BLaER1 (cell line): ENCODE results near the gene SERINC4.

Experiments
- H3K27ac ChIP-seq: shearing (Covaris generic); formaldehyde crosslinking; 2 replicates; pipeline ENCODE4 v1.8.1; 2022
- H3K27me3 ChIP-seq: shearing (Covaris generic); formaldehyde crosslinking; 2 replicates; pipeline ENCODE4 v1.8.1; 2022
- H3K36me3 ChIP-seq: shearing (Covaris generic); formaldehyde crosslinking; 2 replicates; pipeline ENCODE4 v1.8.1; 2022
- H3K4me1 ChIP-seq: shearing (Covaris generic); formaldehyde crosslinking; 2 replicates; pipeline ENCODE4 v1.8.1; 2022
- H3K4me2 ChIP-seq: shearing (Covaris generic); formaldehyde crosslinking; 2 replicates; pipeline ENCODE4 v1.8.1; 2022
- H3K4me3 ChIP-seq: shearing (Covaris generic); formaldehyde crosslinking; 2 replicates; pipeline ENCODE4 v1.8.1; 2022
- H3K9ac ChIP-seq: shearing (Covaris generic); formaldehyde crosslinking; 2 replicates; pipeline ENCODE4 v1.8.1; 2022
- H3K9me3 ChIP-seq: shearing (Covaris generic); formaldehyde crosslinking; 2 replicates; pipeline ENCODE4 v1.8.1; 2022
- H4K20me1 ChIP-seq: shearing (Covaris generic); formaldehyde crosslinking; 2 replicates; pipeline ENCODE4 v1.8.1; 2022
- Cebpa-rat ChIP-seq: shearing (Covaris generic); IDR thresholded peaks from 2 replicates; pipeline ENCODE4 v1.8.1; 2022

Gene SERINC4

GRCh38 chr15:43777267-43777914 lies 22.6 kb downstream of the SERINC4 start:
- Histone ChIP-seq H3K9me3 (no peaks in the 10 kb centered on the region), H3K27ac (peak overlapping the region; percentile 86), H4K20me1 (peaks cover 43% of the 10 kb centered on the region), H3K36me3 (peaks cover 21% of the 10 kb centered on the region), H3K4me1 (peaks cover 39% of the 10 kb centered on the region), H3K27me3 (no peaks in the 10 kb centered on the region), H3K9ac (peak overlapping the region; percentile 82), H3K4me3 (peak overlapping the region; percentile 67), H3K4me2 (peak overlapping the region; percentile 93)
- no peak for TF ChIP-seq Cebpa-rat

- Histone ChIP-seq H3K27me3 (no peaks in the 10 kb centered on the region), H3K9ac (peak within 1 kb of the TSS; percentile 82), H3K4me1 (peaks cover 39% of the 10 kb centered on the region), H3K4me2 (peak within 1 kb of the TSS; percentile 93), H3K27ac (peak within 1 kb of the TSS; percentile 86), H3K4me3 (peak within 1 kb of the TSS; percentile 67), H3K9me3 (no peaks in the 10 kb centered on the region), H4K20me1 (peaks cover 49% of the 10 kb centered on the region), H3K36me3 (peaks cover 27% of the 10 kb centered on the region)
- no peak for TF ChIP-seq Cebpa-rat
These were observed 23.2 kb downstream of the SERINC4 start, which contains the start of gene ELL3 for GRCh38 chr15:43776718-43777266. ELL3 (minus strand) TSS chr15:43776966; CDS start chr15:43776901, 65 bp downstream.

- peaks cover 39% of the 10 kb centered on the region for H3K4me1 ChIP-seq
- H3K9me3 ChIP-seq, result no peaks in the 10 kb centered on the region
- no peaks in the 10 kb centered on the region for H3K27me3 ChIP-seq
- H3K4me3 ChIP-seq, result peak overlapping the region; percentile 67
- H3K9ac ChIP-seq, result peak overlapping the region; percentile 82; the same call in 1 of the 2 replicates
- H3K36me3 ChIP-seq, result peaks cover 33% of the 10 kb centered on the region
- peak overlapping the region; percentile 93 for H3K4me2 ChIP-seq
- H3K27ac ChIP-seq, result peak overlapping the region; percentile 86
- TF ChIP-seq Cebpa-rat, result no peak
- H4K20me1 ChIP-seq, result peaks cover 53% of the 10 kb centered on the region
These were observed 23.8 kb downstream of the SERINC4 start for GRCh38 chr15:43776101-43776717.

- Histone ChIP-seq H3K9ac (no peak overlapping the region), H3K4me2 (peak overlapping the region; percentile 93), H3K9me3 (no peaks in the 10 kb centered on the region), H3K4me1 (peaks cover 39% of the 10 kb centered on the region), H4K20me1 (peaks cover 53% of the 10 kb centered on the region), H3K36me3 (peaks cover 40% of the 10 kb centered on the region), H3K27ac (0 out of 2 replicates have a peak overlapping the region, but pooled peaks have one; percentile 0), H3K4me3 (peak overlapping the region; percentile 67), H3K27me3 (no peaks in the 10 kb centered on the region)
- TF ChIP-seq Cebpa-rat, result no peak
These were observed 24.5 kb downstream of the SERINC4 start for GRCh38 chr15:43775411-43775965.

- peaks cover 39% of the 10 kb centered on the region for H3K4me1 ChIP-seq
- H3K36me3 ChIP-seq, result peaks cover 54% of the 10 kb centered on the region
- no peaks in the 10 kb centered on the region for H3K9me3 ChIP-seq
- peaks cover 65% of the 10 kb centered on the region for H4K20me1 ChIP-seq
- no peaks in the 10 kb centered on the region for H3K27me3 ChIP-seq
- H3K27ac ChIP-seq, result no peak overlapping the region
- no peak overlapping the region for H3K4me2 ChIP-seq
- TF ChIP-seq Cebpa-rat, result no peak
- H3K4me3 ChIP-seq, result no peak overlapping the region
- H3K9ac ChIP-seq, result no peak overlapping the region
These were observed 26.0 kb downstream of the SERINC4 start for GRCh38 chr15:43774062-43774461.

- Histone ChIP-seq H3K27me3 (no peaks in the 10 kb centered on the region), H3K9ac (no peak overlapping the region), H4K20me1 (peaks cover 74% of the 10 kb centered on the region), H3K4me2 (no peak overlapping the region), H3K4me1 (peaks cover 30% of the 10 kb centered on the region), H3K27ac (no peak overlapping the region), H3K4me3 (no peak overlapping the region), H3K36me3 (peaks cover 69% of the 10 kb centered on the region), H3K9me3 (no peaks in the 10 kb centered on the region)
- TF ChIP-seq Cebpa-rat, result no peak
These were observed 27.4 kb downstream of the SERINC4 start for GRCh38 chr15:43772624-43773023.

GRCh38 chr15:43771816-43772215 lies 28.2 kb downstream of the SERINC4 start:
- peaks cover 77% of the 10 kb centered on the region for H3K36me3 ChIP-seq
- H3K4me3 ChIP-seq, result no peak overlapping the region
- H3K4me1 ChIP-seq, result peaks cover 28% of the 10 kb centered on the region
- no peak overlapping the region for H3K4me2 ChIP-seq
- no peaks in the 10 kb centered on the region for H3K9me3 ChIP-seq
- no peak for TF ChIP-seq Cebpa-rat
- H4K20me1 ChIP-seq, result peaks cover 74% of the 10 kb centered on the region
- H3K27ac ChIP-seq, result no peak overlapping the region
- no peaks in the 10 kb centered on the region for H3K27me3 ChIP-seq
- H3K9ac ChIP-seq, result no peak overlapping the region

GRCh38 chr15:43769584-43770228 lies 30.3 kb downstream of the SERINC4 start:
- peaks cover 98% of the 10 kb centered on the region for H3K36me3 ChIP-seq
- H3K27me3 ChIP-seq, result no peaks in the 10 kb centered on the region
- H3K27ac ChIP-seq, result no peak overlapping the region
- no peak overlapping the region for H3K9ac ChIP-seq
- H3K4me3 ChIP-seq, result no peak overlapping the region
- H3K9me3 ChIP-seq, result no peaks in the 10 kb centered on the region
- TF ChIP-seq Cebpa-rat, result no peak
- H3K4me1 ChIP-seq, result peaks cover 8% of the 10 kb centered on the region
- H4K20me1 ChIP-seq, result peaks cover 62% of the 10 kb centered on the region
- no peak overlapping the region for H3K4me2 ChIP-seq

- H3K27ac ChIP-seq, result no peak overlapping the region
- no peak for TF ChIP-seq Cebpa-rat
These were observed 36.1 kb downstream of the SERINC4 start for GRCh38 chr15:43763819-43764446.

More at GRCh38 chr15:43763819-43764446, 36.1 kb downstream of the SERINC4 start:
- H4K20me1 ChIP-seq, result peaks cover 50% of the 10 kb centered on the region
- H3K36me3 ChIP-seq, result peaks cover 100% of the 10 kb centered on the region
- H3K4me3 ChIP-seq, result no peak overlapping the region
- H3K9ac ChIP-seq, result no peak overlapping the region
- no peak overlapping the region for H3K4me2 ChIP-seq
- H3K9me3 ChIP-seq, result no peaks in the 10 kb centered on the region
- no peaks in the 10 kb centered on the region for H3K27me3 ChIP-seq
- no peaks in the 10 kb centered on the region for H3K4me1 ChIP-seq
